ENCODE results near the gene C14orf180.

DNA sequence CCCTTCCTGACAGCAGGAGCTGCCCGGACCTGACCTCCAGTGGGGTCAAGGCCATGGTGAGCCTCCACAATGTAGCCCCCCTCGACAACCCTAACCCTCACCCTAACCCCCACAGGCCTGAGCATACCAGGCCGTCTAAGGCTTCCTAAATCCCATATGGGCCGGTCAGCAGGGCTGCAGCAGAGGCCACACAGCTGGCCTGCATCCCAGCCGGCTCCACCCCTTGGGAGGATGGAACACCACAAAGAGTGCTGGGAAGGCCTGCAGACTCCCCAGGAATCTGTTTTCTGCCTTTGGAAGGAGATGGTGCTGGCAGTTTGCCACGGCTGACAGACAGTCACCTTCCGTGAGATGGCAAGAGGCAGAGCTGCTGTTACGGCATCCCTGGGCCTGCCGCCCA, 22.2 kb downstream of the C14orf180 start:
- no peak for TF ChIP-seq CTCF (conservative IDR thresholded peaks at IDR 0.05; ENCODE audit: low read length)
- no peak for TF ChIP-seq EZH2phosphoT487 (IDR thresholded peaks at IDR 0.05; ENCODE audit: borderline replicate concordance, low read depth, low read length)
